ENCODE measurements around the gene SPATA13. TPM values are rescaled to one million over a fixed set of nuclear protein-coding genes. Genes with fewer than 3 reads are reported as not detected.
"Not testable (repeated sequence)": the region's sequence is repeated elsewhere in the genome, so short reads cannot be mapped to it uniquely, and the experiment has no call there.

SPATA13 gene
- total RNA-seq, 2 donors from 2014 or later, result 8.5 to 8.8 TPM

DNA sequence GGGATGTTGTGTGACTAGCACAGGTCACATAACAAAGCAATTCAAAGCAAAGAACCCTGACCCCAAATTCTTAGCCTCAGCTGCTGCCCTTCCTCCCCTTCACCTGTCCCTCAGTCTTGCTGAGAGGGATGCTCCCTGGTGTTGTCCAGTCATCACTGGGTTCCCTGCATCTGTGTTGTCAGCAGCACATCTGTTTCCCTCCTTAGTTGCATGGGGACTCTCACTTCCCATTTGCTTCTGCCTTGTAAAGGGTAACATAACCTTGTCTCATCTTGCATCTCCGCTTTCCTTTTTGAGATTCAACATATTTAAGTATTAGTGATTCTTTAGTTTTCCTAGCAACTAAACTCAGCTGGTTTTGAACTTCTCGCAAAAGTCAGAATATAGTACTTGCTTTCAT, 54.0 kb downstream of the SPATA13 start:
- no peak for DNase-seq (ENCODE audit: low spot score)
- intact Hi-C loops (cut with DNase I), result no loop called here

GRCh38 chr13:24215126-24215525, 54.6 kb downstream of the SPATA13 start:
- intact Hi-C loops (cut with DNase I), result no loop called here
- DNase-seq (ENCODE audit: low spot score), result no peak

- intact Hi-C loops (cut with DNase I), result no loop called here
Measured at GRCh38 chr13:24215732-24216131, 55.2 kb downstream of the SPATA13 start.

DNA sequence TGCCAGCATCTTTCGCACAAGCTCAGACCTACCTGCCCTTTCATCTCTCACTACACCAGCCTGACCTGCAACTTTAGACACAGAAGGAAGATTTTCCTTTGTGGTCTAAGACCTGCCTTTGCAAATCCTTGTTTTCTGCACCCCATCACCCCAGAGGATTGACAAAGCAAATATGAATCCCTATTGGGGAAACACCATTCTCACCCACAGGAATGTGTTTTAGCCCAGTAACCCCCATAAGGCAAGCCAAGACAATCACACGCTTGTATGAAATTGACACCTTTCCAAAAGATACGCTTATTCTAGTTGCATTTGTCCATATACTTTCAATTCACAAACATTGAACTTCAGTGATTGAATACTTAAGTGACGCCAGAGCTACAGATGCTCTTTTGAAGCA, 55.7 kb downstream of the SPATA13 start:
- DNase-seq (ENCODE audit: low spot score), result no peak
- intact Hi-C loops (cut with DNase I), result no loop called here

More at GRCh38 chr13:24215732-24216131, 55.2 kb downstream of the SPATA13 start:
- DNase-seq (ENCODE audit: low spot score), result no peak

- DNase-seq (ENCODE audit: low spot score); intact Hi-C loops (cut with DNase I): not testable (repeated sequence)
Measured at GRCh38 chr13:24216779-24217178, 56.3 kb downstream of the SPATA13 start.

- intact Hi-C loops (cut with DNase I), result no loop called here
- no peak for DNase-seq (ENCODE audit: low spot score)
Measured at GRCh38 chr13:24217601-24218281, 57.2 kb downstream of the SPATA13 start.

- DNase-seq (ENCODE audit: low spot score), result no peak
- intact Hi-C loops (cut with DNase I), result no loop called here
Measured at GRCh38 chr13:24218338-24218737, 57.8 kb downstream of the SPATA13 start.

- intact Hi-C loops (cut with DNase I), result no loop called here
Measured at GRCh38 chr13:24218977-24219376, 58.5 kb downstream of the SPATA13 start.

DNA sequence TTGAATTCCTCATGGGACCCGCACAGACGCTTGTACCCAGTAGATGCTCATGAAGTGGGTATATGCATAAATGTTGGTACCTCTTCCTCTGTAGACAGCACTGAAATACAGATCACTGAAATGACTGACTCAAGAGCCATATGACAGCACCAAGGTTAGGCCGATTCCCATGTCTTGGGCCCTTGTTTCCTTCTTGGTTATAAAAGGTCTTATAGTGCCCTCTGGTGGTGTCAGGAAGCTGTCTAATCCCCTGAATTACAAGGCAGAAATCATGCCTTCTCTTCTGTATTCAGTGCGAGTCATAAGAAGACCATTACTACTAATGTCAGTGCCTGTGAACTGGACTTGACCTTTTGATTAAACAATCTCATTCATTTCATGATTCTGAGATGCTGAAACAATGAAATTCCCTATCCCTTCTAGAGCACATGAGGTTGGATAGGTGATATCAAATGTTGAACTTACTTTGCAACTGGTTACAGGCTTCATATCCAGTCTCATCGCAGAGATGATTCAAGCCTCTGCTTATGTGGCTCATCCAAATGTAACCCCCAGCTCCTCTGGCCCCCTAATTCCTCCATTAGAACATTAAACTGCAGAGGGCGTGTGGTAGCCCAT, 59.7 kb downstream of the SPATA13 start:
- intact Hi-C loops (cut with DNase I), result loop anchor here (2.0 to 5.0 kb wide), 2 partner anchors 199 to 203 kb away; no protein-coding TSS in a partner anchor
- no peak for DNase-seq (ENCODE audit: low spot score)

More at GRCh38 chr13:24218977-24219376, 58.5 kb downstream of the SPATA13 start:
- DNase-seq (ENCODE audit: low spot score), result no peak

GRCh38 chr13:24221007-24221406, 60.5 kb downstream of the SPATA13 start:
- DNase-seq (ENCODE audit: low spot score), result no peak
- intact Hi-C loops (cut with DNase I), result loop anchor here (2.0 to 5.0 kb wide), 2 partner anchors 200 to 204 kb away; no protein-coding TSS in a partner anchor

DNA sequence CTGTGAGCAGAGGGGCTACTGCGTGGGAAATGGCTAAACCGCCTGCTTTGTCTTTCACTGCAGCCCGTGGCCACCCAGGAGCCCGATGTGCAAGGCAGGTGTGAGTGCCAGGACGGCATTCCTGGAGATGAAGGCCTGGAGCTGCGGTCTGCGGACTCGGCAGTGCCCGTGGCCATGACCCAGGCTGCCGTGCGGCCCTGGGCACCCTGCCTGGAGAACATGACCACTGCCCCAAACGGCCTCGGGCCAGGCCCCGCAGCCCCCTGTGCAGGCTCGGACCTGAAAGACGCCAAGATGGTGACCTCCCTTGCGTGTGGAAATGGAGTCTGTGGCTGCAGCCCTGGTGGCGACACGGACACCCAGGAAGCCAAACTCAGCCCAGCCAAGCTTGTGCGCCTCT, 62.2 kb downstream of the SPATA13 start:
- intact Hi-C loops (cut with DNase I), result loop anchor here in 1 of 2 donors (5.0 kb wide), 1 partner anchor 205 kb away; no protein-coding TSS in a partner anchor
- DNase-seq (ENCODE audit: low spot score), result no peak

DNA sequence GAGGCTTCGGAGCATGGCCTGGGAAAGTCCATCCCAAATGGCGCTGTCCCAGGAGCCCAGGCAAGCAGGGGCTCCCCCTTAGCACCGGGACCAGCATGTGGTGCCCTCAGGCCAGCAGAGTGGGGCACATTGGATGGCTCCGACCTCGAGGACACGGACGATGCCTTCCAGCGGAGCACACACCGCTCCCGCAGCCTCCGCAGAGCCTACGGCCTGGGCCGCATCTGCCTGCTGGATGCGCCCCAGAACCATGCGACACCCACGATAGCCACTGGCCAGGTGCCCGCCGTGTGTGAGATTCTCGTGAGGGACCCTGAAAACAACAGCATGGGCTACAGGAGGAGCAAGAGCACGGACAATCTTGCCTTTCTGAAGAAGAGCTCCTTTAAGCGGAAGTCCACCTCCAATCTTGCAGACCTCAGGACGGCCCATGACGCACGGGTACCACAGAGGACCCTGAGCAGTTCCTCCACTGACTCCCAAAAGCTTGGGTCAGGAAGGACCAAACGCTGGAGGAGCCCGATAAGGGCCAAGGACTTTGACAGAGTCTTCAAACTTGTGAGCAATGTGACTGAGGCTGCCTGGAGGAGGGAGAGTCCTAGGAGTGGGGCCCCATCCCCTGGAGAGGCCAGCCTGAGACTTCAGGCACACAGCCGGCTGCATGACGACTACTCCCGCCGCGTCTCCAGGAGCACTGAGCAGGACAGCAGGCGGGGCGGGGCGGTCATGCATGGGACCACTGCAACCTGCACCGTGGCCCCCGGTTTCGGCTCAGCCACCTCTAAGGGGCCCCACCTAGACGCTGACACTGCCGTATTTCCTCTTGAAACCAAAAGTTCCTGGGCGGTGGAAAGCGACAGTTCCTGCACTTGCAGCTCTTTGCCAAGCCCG, 63.1 kb downstream of the SPATA13 start:
- DNase-seq (ENCODE audit: low spot score), result no peak
- intact Hi-C loops (cut with DNase I), result loop anchor here in 1 of 2 donors (5.0 kb wide), 1 partner anchor 206 kb away; no protein-coding TSS in a partner anchor

DNA sequence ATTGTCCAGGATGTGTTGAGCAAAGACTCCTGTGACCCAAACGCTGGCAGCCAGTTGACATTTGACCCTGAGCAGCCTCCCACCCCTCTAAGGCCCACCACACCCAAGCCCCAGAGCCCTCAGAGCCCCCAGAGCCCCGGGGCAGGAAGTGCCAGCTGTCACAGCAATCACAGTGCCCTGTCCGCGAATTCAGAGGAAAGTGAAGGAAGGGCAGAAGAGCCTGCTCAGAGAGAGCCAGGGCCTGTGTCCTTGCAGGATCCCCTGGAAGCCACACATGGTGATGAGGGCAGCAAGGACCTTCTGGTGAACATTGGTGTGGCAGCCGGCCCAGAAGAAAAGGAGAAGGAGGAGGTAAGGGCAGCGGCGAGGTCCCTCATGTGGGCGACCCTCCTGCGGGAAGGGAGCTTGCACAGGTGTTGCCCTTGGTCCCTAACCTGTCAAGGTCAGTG, 63.7 kb downstream of the SPATA13 start:
- no peak for DNase-seq (ENCODE audit: low spot score)
- intact Hi-C loops (cut with DNase I), result loop anchor here in 1 of 2 donors (5.0 kb wide), 1 partner anchor 207 kb away; no protein-coding TSS in a partner anchor

GRCh38 chr13:24225062-24225461, 64.5 kb downstream of the SPATA13 start:
- intact Hi-C loops (cut with DNase I), result no loop called here
- DNase-seq (ENCODE audit: low spot score), result no peak

DNA sequence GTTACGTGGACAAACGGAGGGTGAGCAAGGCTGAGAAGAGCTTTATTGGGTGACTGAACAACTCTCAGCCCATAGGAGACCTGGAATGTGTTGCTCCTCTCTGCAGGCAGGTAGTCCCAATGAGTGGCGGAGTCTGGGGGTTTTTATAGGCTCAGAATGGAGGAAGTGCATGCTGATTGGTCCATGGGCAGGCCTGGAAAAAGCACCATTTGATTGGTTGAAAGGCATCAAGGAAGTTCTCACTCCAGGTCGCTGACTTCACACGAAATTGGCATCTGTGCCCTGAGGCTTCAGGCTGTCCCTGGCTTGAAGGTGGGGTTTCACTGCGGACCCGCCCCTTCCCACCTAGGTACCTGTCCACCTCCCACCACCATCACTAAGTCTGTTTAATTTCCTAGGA, 65.4 kb downstream of the SPATA13 start:
- intact Hi-C loops (cut with DNase I), result no loop called here
- no peak for DNase-seq (ENCODE audit: low spot score)

GRCh38 chr13:24226762-24227161, 66.2 kb downstream of the SPATA13 start:
- intact Hi-C loops (cut with DNase I), result no loop called here
- no peak for DNase-seq (ENCODE audit: low spot score)

DNA sequence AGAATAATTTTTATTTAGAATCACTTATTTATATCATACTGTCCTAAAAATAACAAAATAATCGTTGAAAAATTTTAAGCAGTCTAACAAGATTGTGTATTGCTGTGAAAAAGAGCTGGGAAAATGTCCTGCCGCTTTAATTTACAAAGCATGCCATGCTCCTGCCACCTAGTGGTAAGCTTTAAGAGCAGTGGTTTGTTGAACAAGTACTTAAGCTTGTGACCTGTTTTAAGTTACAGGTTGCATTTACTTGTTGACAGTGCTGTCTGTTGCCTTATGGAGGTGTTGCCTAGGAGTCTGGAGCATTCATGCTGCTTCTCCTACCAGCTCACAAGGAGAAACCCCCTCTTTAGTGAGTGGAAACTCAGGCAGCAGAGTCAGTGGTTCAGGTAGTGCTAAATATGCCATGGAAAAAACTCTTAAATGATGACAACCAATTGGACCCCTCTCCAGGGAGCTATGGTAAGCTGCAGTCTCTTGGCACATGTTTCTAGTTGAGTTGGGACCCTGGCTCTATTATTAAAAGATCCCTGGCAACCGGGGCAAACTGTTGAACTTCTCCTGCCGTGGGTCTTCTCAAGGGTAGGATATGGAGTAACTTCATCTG, 68.4 kb downstream of the SPATA13 start:
- intact Hi-C loops (cut with DNase I), result no loop called here
- no peak for DNase-seq (ENCODE audit: low spot score)

GRCh38 chr13:24230428-24231072, 70.0 kb downstream of the SPATA13 start:
- no peak for DNase-seq (ENCODE audit: low spot score)
- intact Hi-C loops (cut with DNase I), result no loop called here

GRCh38 chr13:24231377-24231776, 70.9 kb downstream of the SPATA13 start:
- intact Hi-C loops (cut with DNase I), result no loop called here

More at GRCh38 chr13:24231377-24231776, 70.9 kb downstream of the SPATA13 start:
- no peak for DNase-seq (ENCODE audit: low spot score)

Data from posterior vena cava (tissue), 2 donors.